GM23248 (cell line): ENCODE measurements around the gene FAM90A26.
"Not testable (repeated sequence)": the region's sequence is repeated elsewhere in the genome, so short reads cannot be mapped to it uniquely, and the experiment has no call there.

Experiments
- EZH2 ChIP-seq: fragments of 200-600 bp; sonication (generic); IDR thresholded peaks from 2 replicates; pipeline ENCODE4 v1.6.1; 2018; ENCODE audit warnings: antibody characterized with exemption, mild to moderate bottlenecking; ENCODE audit not compliant: insufficient read depth, poor library complexity, severe bottlenecking
- EZH2phosphoT487 ChIP-seq: fragments of 200-600 bp; sonication (generic); IDR thresholded peaks from 2 replicates; pipeline ENCODE4 v1.6.1; 2018; ENCODE audit warnings: antibody characterized with exemption, moderate library complexity, mild to moderate bottlenecking, low read depth; ENCODE audit not compliant: insufficient read depth

GRCh38 chr4:9134011-9134410 lies 36.2 kb upstream of the FAM90A26 start:
- TF ChIP-seq EZH2, EZH2phosphoT487: not testable (repeated sequence)
